Kasumi-1 (cell line): ENCODE measurements around the gene FABP6.
"Not testable (repeated sequence)": the region's sequence is repeated elsewhere in the genome, so short reads cannot be mapped to it uniquely, and the experiment has no call there.

Experiments used
- DNase-seq, 2 experiments: peaks; one replicate each; lab custom pipeline; 2025; lab: John Stamatoyannopoulos, UW

Gene FABP6

GRCh38 chr5:160221082-160221481 is 8.2 kb upstream of the FABP6 start:
- DNase-seq, result no peak

GRCh38 chr5:160227012-160227411 is 2.3 kb upstream of the FABP6 start:
- no peak for DNase-seq

- DNase-seq, result no peak
Measured at GRCh38 chr5:160230686-160231527, 1.6 kb downstream of the FABP6 start.

GRCh38 chr5:160231783-160232342 is 2.6 kb downstream of the FABP6 start:
- no peak for DNase-seq

- no peak for DNase-seq
Measured at GRCh38 chr5:160233215-160233614, 3.9 kb downstream of the FABP6 start.

- no peak for DNase-seq
Measured at GRCh38 chr5:160235731-160236130, 6.4 kb downstream of the FABP6 start.

GRCh38 chr5:160237571-160238093 is 8.3 kb downstream of the FABP6 start:
- DNase-seq, result no peak

- DNase-seq, result no peak
Measured at GRCh38 chr5:160240350-160240749, 11.0 kb downstream of the FABP6 start.

GRCh38 chr5:160242145-160242544 is 12.8 kb downstream of the FABP6 start:
- DNase-seq, result no peak

GRCh38 chr5:160245506-160246086 is 16.3 kb downstream of the FABP6 start:
- no peak for DNase-seq

- DNase-seq, result not testable (repeated sequence)
Measured at GRCh38 chr5:160249570-160249969, 20.3 kb downstream of the FABP6 start.

GRCh38 chr5:160250226-160250625 is 20.9 kb downstream of the FABP6 start:
- DNase-seq, result no peak

GRCh38 chr5:160250826-160251225 is 21.5 kb downstream of the FABP6 start:
- no peak for DNase-seq

GRCh38 chr5:160251406-160252155 is 22.3 kb downstream of the FABP6 start:
- DNase-seq, result no peak

- DNase-seq, result no peak
Measured at GRCh38 chr5:160252916-160253315, 23.6 kb downstream of the FABP6 start.

- DNase-seq, result no peak
Measured at GRCh38 chr5:160253441-160253840, 24.1 kb downstream of the FABP6 start.

GRCh38 chr5:160254706-160255105 is 25.4 kb downstream of the FABP6 start:
- no peak for DNase-seq

GRCh38 chr5:160259341-160259740 is 30.0 kb downstream of the FABP6 start:
- no peak for DNase-seq

- DNase-seq, result no peak
Measured at GRCh38 chr5:160260006-160260775, 30.9 kb downstream of the FABP6 start.

GRCh38 chr5:160260881-160261815 is 31.8 kb downstream of the FABP6 start:
- peak; percentile 94 to 95 for DNase-seq
